ENCODE results near the gene RAI2.

RAI2 gene

DNA sequence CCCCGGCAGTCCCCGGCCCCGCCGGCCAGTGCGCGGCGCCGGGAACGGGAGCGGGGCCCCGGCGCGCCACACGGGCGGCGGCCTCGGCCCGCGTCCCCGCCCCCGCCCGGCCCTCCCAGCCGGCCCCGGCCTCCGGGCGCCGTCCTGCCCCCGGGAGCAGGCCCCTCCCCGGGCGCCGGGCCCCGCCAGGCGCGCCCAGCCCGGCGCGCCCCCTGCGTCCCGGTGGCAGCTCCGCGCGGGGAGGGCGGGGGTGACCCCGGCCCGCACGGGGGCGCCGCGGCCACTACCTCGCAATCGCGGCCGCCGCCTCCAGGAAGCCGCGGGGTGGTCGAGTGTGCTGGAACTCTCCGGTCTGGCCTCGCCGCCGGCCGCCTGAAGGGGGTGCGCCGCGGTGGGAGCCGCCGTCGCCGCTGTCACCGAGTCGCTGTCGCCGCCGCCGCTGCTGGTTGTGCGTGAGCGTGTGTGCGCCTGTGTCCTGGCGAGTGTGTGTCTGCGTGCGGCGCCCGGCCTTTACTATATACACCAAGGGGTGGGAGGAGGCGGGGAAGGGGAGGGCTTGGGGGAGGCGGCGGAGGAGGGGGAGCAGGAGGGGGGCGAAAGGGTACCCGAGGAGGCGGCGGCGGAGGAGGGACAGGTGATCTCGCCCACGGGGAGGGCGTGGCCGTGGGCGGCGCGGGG is at the start of gene RAI2:
RAI2 (minus strand) TSS at position 488 of the 678 bp plus-strand sequence. CDS start 59,288 bp downstream, outside the sequence.
- Histone ChIP-seq H3K9ac (no peak within 1 kb of the TSS), H3K4me1 (no peaks in the 10 kb centered on the region), H3K27ac (no peak within 1 kb of the TSS), H3K4me2 (peak within 1 kb of the TSS; percentile 65), H3K36me3 (no peaks in the 10 kb centered on the region), H4K20me1 (peaks cover 42% of the 10 kb centered on the region; the same call in 1 of the 2 replicates), H3K9me3 (no peaks in the 10 kb centered on the region), H3K27me3 (peaks cover 98% of the 10 kb centered on the region), H3K4me3 (peak within 1 kb of the TSS; percentile 61)
- no peak for TF ChIP-seq Cebpa-rat (IDR thresholded peaks at IDR 0.05)

DNA sequence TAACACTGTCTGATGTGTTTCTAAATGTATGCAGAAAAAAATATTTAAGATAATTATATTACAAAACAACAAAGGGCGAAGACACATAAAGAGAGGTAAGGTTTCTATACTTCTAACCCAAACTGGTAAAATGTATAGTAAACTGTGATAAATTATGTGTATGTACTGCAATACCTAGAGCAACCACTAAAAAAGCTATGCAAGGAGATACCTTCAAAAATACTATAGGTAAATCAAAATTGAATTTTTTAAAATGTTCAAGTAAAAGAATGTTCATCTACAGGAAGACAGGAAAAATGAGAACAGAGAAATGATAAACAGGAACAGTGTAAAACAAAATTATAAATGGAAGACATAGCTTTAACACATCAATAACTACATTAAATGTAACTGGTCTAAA is 27.3 kb upstream of the RAI2 start:
- Histone ChIP-seq H3K27ac (no peak overlapping the region), H3K9ac (no peak overlapping the region)

DNA sequence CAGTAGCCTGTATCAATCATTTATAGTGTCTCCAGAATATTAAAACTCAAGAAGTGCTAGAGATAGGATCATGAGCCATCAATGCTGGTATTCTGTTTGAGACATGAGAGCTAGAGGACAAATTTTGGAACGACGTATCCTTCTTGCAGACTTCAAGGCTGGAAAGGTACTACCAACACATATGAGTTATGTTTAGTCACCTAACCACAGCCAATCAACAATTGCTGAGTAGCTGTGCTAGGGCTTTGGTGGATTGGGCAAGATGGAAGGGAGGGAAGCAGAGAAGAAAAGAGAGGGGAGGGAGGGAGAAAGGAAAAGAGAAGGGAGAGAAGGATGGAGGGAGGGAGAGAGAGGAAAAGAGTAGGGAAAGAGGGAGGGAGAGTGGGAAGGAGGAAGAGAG is 21.6 kb upstream of the RAI2 start:
- H3K27me3 ChIP-seq, result peaks cover 90% of the 10 kb centered on the region
- H3K9me3 ChIP-seq, result peaks cover 8% of the 10 kb centered on the region
- no peaks in the 10 kb centered on the region for H3K4me1 ChIP-seq
- H3K9ac ChIP-seq, result no peak overlapping the region
- no peaks in the 10 kb centered on the region for H4K20me1 ChIP-seq
- no peak overlapping the region for H3K4me2 ChIP-seq
- no peaks in the 10 kb centered on the region for H3K36me3 ChIP-seq
- TF ChIP-seq Cebpa-rat (IDR thresholded peaks at IDR 0.05), result no peak
- no peak overlapping the region for H3K4me3 ChIP-seq
- no peak overlapping the region for H3K27ac ChIP-seq

More for the DNA sequence above, 27.3 kb upstream of the RAI2 start:
- H3K36me3 ChIP-seq, result no peaks in the 10 kb centered on the region
- H3K4me1 ChIP-seq, result no peaks in the 10 kb centered on the region
- no peak overlapping the region for H3K4me3 ChIP-seq
- peaks cover 79% of the 10 kb centered on the region for H3K27me3 ChIP-seq
- no peaks in the 10 kb centered on the region for H3K9me3 ChIP-seq
- TF ChIP-seq Cebpa-rat (IDR thresholded peaks at IDR 0.05), result no peak
- H3K4me2 ChIP-seq, result no peak overlapping the region
- no peaks in the 10 kb centered on the region for H4K20me1 ChIP-seq

DNA sequence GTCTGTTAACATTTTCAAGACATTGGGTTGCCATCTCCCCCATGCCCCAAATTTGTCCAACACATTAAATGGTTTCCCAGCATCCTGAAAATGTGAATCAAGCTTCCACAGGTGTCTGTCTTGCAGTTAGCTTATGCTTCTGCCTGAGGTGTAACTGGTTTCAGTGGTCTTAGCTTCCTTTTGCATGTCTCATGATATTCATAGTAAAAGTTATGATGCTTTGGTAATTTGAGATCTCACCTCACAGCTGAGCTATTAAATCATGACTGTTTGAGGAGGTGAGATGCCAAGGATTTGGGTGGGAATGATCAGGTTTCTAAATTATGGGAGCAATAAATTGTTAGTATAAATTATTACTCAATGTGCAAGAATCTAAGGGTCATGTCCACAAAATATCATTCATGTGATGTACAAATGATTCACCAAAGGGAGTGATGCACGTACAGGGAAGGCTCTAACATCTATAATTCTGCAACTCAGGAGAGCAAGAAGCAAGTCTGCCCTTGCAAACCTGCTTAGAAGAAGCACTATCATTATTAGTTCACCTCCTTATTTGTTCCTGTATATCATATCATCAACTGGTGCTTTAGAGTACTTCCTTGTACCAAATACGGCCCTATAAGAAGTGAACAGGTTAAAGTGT is 17.1 kb upstream of the RAI2 start:
- Histone ChIP-seq H3K36me3 (no peaks in the 10 kb centered on the region), H3K27me3 (peaks cover 84% of the 10 kb centered on the region), H3K4me3 (no peak overlapping the region), H3K4me1 (no peaks in the 10 kb centered on the region), H4K20me1 (no peaks in the 10 kb centered on the region), H3K9ac (no peak overlapping the region), H3K9me3 (peaks cover 8% of the 10 kb centered on the region), H3K27ac (no peak overlapping the region), H3K4me2 (no peak overlapping the region)
- TF ChIP-seq Cebpa-rat (IDR thresholded peaks at IDR 0.05), result no peak

DNA sequence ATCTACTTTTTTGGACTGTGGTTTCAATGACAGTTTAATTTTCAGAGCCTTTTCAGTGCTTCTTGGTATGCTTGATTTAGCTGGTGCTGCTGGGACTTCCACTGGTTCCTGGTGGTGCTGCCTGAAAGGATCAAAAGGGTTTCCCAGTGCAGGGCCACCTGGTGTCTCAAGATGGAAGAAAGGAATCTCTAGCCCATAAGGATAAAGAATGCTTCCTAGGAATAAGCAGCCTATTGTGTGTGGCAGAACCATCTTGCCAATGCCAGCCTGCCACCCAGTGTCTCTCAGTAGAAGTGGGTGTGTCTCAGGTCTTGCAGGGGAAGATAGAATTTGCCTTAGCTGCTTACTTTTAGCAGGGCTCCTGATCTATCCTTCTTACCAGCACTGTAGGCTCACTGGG is 15.0 kb upstream of the RAI2 start:
- no peak for TF ChIP-seq Cebpa-rat (IDR thresholded peaks at IDR 0.05)
- Histone ChIP-seq H3K9me3 (peaks cover 8% of the 10 kb centered on the region), H3K9ac (no peak overlapping the region), H3K4me1 (no peaks in the 10 kb centered on the region), H4K20me1 (no peaks in the 10 kb centered on the region), H3K27ac (no peak overlapping the region), H3K36me3 (no peaks in the 10 kb centered on the region), H3K4me3 (no peak overlapping the region), H3K27me3 (peaks cover 77% of the 10 kb centered on the region), H3K4me2 (no peak overlapping the region)

DNA sequence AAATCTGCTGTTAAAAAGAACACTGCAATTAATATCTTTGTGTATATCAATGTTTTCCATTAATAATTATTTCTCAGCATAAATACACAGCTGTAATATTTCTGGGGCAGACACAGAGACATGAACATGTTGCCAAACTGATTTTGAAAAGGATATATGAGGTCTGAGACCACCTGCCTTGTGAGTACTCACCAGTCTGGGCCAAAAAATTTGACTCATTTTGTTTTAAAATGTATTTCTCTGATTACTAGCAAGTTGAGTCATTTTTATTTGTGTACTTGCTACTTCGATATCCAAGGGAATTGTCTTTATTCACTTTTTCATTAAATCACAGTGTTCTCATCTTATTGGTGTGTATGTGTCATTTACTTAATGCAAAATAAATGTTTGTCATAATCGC is 8.5 kb upstream of the RAI2 start:
- no peak for TF ChIP-seq Cebpa-rat (IDR thresholded peaks at IDR 0.05)
- no peak overlapping the region for H3K27ac ChIP-seq
- H3K9ac ChIP-seq, result no peak overlapping the region
- H3K4me3 ChIP-seq, result no peak overlapping the region
- H3K36me3 ChIP-seq, result no peaks in the 10 kb centered on the region
- no peaks in the 10 kb centered on the region for H3K4me1 ChIP-seq
- H3K27me3 ChIP-seq, result peaks cover 74% of the 10 kb centered on the region
- no peaks in the 10 kb centered on the region; the same call in 1 of the 2 replicates for H4K20me1 ChIP-seq
- no peak overlapping the region for H3K4me2 ChIP-seq
- no peaks in the 10 kb centered on the region for H3K9me3 ChIP-seq

DNA sequence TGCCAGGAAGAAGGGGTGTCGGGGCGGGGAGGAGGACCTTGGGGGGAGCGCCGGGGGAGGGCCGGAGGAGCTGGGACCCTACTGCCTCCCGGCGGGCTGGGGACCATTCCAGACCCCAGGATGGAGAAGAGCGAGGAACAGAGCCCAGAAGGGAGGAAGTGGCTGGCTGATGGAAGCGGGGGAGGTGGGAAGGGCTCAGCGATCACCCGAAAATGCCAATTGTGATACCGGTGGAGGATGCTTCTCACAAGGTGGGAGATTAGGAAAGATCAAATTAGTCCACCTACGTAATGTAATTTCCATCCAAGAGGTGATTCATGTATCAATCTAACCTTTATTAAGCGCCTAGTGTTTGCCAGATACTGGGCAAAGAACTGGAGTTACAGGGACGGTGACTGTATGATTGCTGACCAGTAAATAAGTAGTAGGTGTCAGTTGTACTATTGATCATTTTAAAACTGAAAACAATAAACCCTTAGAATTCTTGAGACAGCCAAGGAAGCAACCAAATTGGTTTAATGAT is 452 bp upstream of the RAI2 start:
- peak overlapping the region; percentile 26; the same call in 1 of the 2 replicates for H3K4me2 ChIP-seq
- no peak overlapping the region for H3K4me3 ChIP-seq
- no peaks in the 10 kb centered on the region for H3K36me3 ChIP-seq
- H3K9me3 ChIP-seq, result no peaks in the 10 kb centered on the region
- no peak overlapping the region for H3K27ac ChIP-seq
- H3K27me3 ChIP-seq, result peaks cover 98% of the 10 kb centered on the region
- no peak overlapping the region for H3K9ac ChIP-seq
- no peaks in the 10 kb centered on the region for H3K4me1 ChIP-seq
- H4K20me1 ChIP-seq, result peaks cover 42% of the 10 kb centered on the region; the same call in 1 of the 2 replicates
- no peak for TF ChIP-seq Cebpa-rat (IDR thresholded peaks at IDR 0.05)

DNA sequence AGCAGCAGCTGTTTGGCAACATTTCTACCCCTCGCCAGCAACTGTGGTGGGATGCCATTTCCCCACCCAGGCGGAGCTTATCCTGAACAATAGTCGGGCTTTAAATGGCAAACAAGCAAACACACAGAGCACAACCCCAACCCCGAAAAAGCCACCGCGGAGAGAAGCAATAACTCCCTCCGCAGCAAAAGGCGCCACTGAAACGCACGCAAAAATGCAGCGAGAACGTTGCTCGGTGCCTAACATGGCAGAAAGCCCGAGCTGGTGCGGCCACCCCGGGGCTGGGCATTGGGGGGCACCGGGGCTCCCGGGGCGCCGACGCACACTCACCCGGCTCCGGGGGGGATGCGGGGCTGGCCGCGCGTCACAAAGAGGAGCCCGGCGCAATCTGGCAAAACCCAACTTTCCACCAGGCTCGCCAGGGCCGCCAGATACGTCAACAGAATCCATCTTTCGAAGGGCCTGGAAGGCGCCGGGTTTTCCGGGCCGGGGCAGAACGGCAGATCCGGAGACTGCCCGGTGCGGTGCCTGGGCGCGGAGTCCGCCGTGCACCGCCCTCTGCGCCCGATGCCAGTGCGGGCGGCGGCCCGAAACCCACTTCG is 818 bp downstream of the RAI2 start:
- Histone ChIP-seq H3K4me3 (peak overlapping the region; percentile 61), H3K27me3 (peaks cover 96% of the 10 kb centered on the region), H3K9ac (no peak overlapping the region), H3K27ac (no peak overlapping the region), H3K36me3 (no peaks in the 10 kb centered on the region), H3K4me2 (peak overlapping the region; percentile 65), H3K4me1 (no peaks in the 10 kb centered on the region), H4K20me1 (peaks cover 42% of the 10 kb centered on the region; the same call in 1 of the 2 replicates), H3K9me3 (no peaks in the 10 kb centered on the region)
- no peak for TF ChIP-seq Cebpa-rat (IDR thresholded peaks at IDR 0.05)

DNA sequence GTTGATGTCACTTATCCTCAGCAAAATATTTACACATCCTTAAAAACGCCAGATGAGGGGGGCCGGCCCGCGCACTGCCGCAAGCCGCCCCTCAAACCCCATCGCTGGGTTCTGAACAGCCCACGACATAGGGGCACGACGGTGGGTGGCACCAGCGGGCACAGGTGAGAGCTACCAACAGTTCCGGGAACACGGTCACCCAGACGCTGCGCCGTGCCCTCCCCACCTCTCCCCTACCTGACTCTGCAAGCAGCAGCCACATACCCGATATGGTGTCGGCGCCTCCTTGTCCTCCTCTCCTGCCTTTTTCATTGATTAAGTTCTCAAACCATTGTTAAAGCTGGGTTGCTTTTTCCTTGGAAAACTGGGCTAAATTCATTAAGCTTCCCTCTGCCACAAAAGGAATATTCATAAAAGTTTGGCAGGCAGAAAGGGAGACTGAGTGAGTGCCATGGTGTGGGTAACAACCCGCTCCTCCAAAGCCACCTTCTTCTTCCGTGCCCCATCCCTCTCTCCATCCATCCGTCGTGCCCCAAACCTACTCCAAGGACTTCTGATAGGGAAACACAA is 1.4 kb downstream of the RAI2 start:
- Histone ChIP-seq H4K20me1 (peaks cover 42% of the 10 kb centered on the region; the same call in 1 of the 2 replicates), H3K4me2 (no peak overlapping the region), H3K36me3 (no peaks in the 10 kb centered on the region), H3K9me3 (no peaks in the 10 kb centered on the region), H3K27ac (no peak overlapping the region), H3K9ac (no peak overlapping the region), H3K4me3 (no peak overlapping the region), H3K27me3 (peaks cover 97% of the 10 kb centered on the region), H3K4me1 (no peaks in the 10 kb centered on the region)
- no peak for TF ChIP-seq Cebpa-rat (IDR thresholded peaks at IDR 0.05)
